DOHH2 (cell line): Measurements from ENCODE around the gene ZBED3.

Experiments
- H3F3A ChIP-seq: fragments of 200-600 bp; sonication (generic), shearing (Covaris generic); 2 replicates; pipeline ENCODE4 v1.6.0; 2016; ENCODE audit warnings: antibody characterized with exemption, mild to moderate bottlenecking; ENCODE audit not compliant: control insufficient read depth, insufficient read depth
- H3K27ac ChIP-seq: fragments of 200-600 bp; sonication (generic); 2 replicates; pipeline ENCODE4 v1.5.1; 2014; ENCODE audit warnings: low read depth, mild to moderate bottlenecking, low read length, moderate library complexity
- H3K27me3 ChIP-seq: fragments of 200-600 bp; sonication (generic); 2 replicates; pipeline ENCODE4 v1.6.1; 2014; ENCODE audit warnings: mild to moderate bottlenecking, low read length, mixed read lengths; ENCODE audit not compliant: control insufficient read depth
- H3K36me3 ChIP-seq: fragments of 200-600 bp; sonication (generic); 2 replicates; pipeline ENCODE4 v1.6.1; 2014; ENCODE audit warnings: mild to moderate bottlenecking, low read length, moderate library complexity, mixed read lengths; ENCODE audit not compliant: control insufficient read depth
- H3K4me1 ChIP-seq: fragments of 200-600 bp; sonication (generic); 2 replicates; pipeline ENCODE4 v1.6.1; 2014; ENCODE audit warnings: mild to moderate bottlenecking, low read length, mixed read lengths; ENCODE audit not compliant: control insufficient read depth
- H3K4me2 ChIP-seq: fragments of 200-600 bp; sonication (generic); 2 replicates; pipeline ENCODE4 v1.6.0; 2014; ENCODE audit warnings: mild to moderate bottlenecking, low read length, moderate library complexity
- H3K4me3 ChIP-seq: fragments of 200-600 bp; sonication (generic); 2 replicates; pipeline ENCODE4 v1.5.1; 2014; ENCODE audit warnings: mild to moderate bottlenecking, low read length, mixed read lengths
- H3K79me2 ChIP-seq: fragments of 200-600 bp; sonication (generic); 2 replicates; pipeline ENCODE4 v1.6.1; 2014; ENCODE audit warnings: mild to moderate bottlenecking, low read length, mixed read lengths; ENCODE audit not compliant: control insufficient read depth
- H3K9me2 ChIP-seq: fragments of 200-600 bp; sonication (generic); replicated peaks from 2 replicates; pipeline ENCODE4 v1.6.1; 2014; ENCODE audit warnings: mild to moderate bottlenecking, low read length, mixed read lengths; ENCODE audit not compliant: control insufficient read depth
- H3K9me3 ChIP-seq: fragments of 200-600 bp; sonication (generic); 2 replicates; pipeline ENCODE4 v1.6.1; 2014; ENCODE audit warnings: antibody characterized with exemption, low read length, mixed read lengths; ENCODE audit not compliant: control insufficient read depth, insufficient read depth
- H4K20me1 ChIP-seq: fragments of 200-600 bp; sonication (generic); 2 replicates; pipeline ENCODE4 v1.6.0; 2014; ENCODE audit warnings: low read depth, mild to moderate bottlenecking, antibody characterized with exemption, low read length, moderate library complexity; ENCODE audit not compliant: control insufficient read depth, insufficient read depth
- EZH2phosphoT487 ChIP-seq: fragments of 200-600 bp; sonication (generic); IDR thresholded peaks from 2 replicates; pipeline ENCODE4 v1.6.1; 2017; ENCODE audit warnings: borderline replicate concordance, mild to moderate bottlenecking, antibody characterized with exemption, low read length, moderate library complexity, mixed read lengths
- TF ChIP-seq, protein P1 (sequence below): fragments of 200-600 bp; sonication (generic); IDR thresholded peaks from one replicate; pipeline ENCODE4 v1.5.1; 2014; ENCODE audit warnings: antibody characterized with exemption, mild to moderate bottlenecking, low read depth, low read length; ENCODE audit not compliant: poor library complexity, severe bottlenecking

ZBED3 gene

DNA sequence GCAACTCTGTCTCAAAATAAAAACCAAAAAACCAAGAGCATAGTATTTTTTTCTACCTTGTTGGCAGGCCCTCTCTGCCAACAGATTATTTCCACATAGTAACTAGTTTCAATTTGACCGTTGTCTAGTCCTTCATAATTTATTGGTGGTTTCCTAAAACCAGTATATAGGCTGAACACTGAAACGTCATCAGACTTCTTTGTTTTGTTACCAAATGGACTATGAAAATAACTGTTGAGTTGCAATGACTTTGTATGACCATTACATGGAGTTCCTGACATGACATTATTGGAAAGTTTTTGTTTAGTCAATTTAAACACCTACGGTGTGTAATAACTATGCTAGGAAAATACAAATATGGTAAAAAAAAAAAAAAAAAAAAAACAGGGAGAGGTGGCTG is 55.2 kb downstream of the ZBED3 start:
- Histone ChIP-seq H3K4me1 (peaks cover 25% of the 10 kb centered on the region), H3K9me2 (no peaks in the 10 kb centered on the region), H3K79me2 (peaks cover 48% of the 10 kb centered on the region), H3K27me3 (no peaks in the 10 kb centered on the region), H3K9me3 (peaks cover 24% of the 10 kb centered on the region), H4K20me1 (peaks cover 4% of the 10 kb centered on the region; the same call in 1 of the 2 replicates), H3K4me3 (peak overlapping the region; percentile 99), H3K27ac (no peak overlapping the region), H3K4me2 (peak overlapping the region; percentile 74), H3F3A (0 out of 2 replicates have a peak, but pooled peaks cover 6% of the 10 kb centered on the region), H3K36me3 (peaks cover 64% of the 10 kb centered on the region)
- no peak for TF ChIP-seq EZH2phosphoT487
- TF ChIP-seq, protein P1, sequence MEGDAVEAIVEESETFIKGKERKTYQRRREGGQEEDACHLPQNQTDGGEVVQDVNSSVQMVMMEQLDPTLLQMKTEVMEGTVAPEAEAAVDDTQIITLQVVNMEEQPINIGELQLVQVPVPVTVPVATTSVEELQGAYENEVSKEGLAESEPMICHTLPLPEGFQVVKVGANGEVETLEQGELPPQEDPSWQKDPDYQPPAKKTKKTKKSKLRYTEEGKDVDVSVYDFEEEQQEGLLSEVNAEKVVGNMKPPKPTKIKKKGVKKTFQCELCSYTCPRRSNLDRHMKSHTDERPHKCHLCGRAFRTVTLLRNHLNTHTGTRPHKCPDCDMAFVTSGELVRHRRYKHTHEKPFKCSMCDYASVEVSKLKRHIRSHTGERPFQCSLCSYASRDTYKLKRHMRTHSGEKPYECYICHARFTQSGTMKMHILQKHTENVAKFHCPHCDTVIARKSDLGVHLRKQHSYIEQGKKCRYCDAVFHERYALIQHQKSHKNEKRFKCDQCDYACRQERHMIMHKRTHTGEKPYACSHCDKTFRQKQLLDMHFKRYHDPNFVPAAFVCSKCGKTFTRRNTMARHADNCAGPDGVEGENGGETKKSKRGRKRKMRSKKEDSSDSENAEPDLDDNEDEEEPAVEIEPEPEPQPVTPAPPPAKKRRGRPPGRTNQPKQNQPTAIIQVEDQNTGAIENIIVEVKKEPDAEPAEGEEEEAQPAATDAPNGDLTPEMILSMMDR, result no peak

DNA sequence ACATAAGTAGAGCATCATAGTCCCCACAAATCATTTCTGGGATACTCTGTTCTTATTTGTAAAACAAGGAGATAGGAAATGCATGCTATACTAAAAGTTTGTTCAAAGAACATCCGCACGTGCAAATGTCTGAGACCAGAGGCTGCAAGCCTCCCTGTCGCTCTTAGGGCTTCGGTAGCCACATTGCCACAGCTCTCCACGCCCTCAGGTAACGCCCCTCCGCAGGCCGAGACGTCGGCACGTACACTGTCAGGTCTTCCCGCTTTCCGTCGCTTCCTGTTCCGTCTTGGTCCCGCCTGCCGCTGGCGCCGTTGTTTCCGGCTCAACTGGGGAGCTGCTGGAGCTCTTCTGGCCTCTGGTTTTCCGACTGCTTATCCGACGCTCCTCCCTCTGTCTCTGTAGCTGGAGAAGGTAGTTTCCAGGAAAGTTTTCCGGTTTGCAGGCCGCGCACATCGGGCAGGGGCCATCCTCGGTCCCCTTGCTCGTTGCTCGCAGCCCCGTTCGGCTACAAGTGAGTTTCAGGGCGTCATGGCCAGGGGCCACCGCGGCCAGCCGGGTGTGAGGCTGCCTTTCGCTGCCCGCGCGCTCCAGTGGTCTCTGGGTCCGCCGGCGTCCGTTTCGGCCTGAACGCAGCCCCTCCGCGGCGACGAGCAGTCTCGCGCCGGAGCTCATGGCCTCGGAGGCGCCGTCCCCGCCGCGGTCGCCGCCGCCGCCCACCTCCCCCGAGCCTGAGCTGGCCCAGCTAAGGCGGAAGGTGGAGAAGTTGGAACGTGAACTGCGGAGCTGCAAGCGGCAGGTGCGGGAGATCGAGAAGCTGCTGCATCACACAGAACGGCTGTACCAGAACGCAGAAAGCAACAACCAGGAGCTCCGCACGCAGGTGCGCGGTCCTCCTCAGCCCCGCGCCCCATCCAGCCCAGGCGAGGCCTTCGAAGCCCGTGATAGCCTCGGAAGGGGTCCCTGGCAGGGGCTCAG is 56.7 kb downstream of the ZBED3 start, which contains the start of gene AGGF1:
AGGF1 (plus strand) TSS at position 308 of the 975 bp plus-strand sequence; CDS start at position 671, 363 bp downstream.
- Histone ChIP-seq H3K4me2 (peak within 1 kb of the TSS; percentile 74), H3K27me3 (no peaks in the 10 kb centered on the region), H3K9me3 (peaks cover 24% of the 10 kb centered on the region), H3K4me3 (peak within 1 kb of the TSS; percentile 99), H3K36me3 (peaks cover 49% of the 10 kb centered on the region), H3K4me1 (peaks cover 25% of the 10 kb centered on the region), H3K79me2 (peaks cover 48% of the 10 kb centered on the region), H3K27ac (peak within 1 kb of the TSS; percentile 74), H4K20me1 (peaks cover 4% of the 10 kb centered on the region; the same call in 1 of the 2 replicates), H3K9me2 (no peaks in the 10 kb centered on the region), H3F3A (0 out of 2 replicates have a peak, but pooled peaks cover 5% of the 10 kb centered on the region)
- TF ChIP-seq, protein P1, result no peak
- TF ChIP-seq EZH2phosphoT487, result no peak

DNA sequence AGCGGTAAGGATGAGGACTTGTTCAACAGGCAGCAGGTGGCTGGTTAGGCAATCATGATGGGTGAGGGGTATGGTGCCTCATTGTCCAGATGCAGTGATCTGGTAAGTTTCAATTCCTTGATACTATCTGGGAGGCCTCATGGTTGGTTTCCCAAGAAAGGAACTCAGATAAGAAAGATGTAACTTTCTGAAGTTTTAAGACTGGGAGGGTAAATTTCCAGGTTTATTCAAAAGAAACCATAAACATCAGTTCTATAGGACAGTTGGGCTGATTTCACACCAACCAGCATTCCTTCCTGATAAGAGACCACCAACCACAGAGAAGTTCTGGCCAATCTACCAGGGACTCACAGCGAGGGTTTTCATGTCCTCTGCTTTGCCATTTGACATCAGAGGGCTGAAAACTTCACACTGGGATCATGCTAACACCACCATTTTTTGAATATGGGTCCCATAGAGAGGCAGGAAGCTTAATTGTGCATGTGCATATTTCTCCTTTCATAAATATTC is 57.7 kb downstream of the ZBED3 start:
- peaks cover 44% of the 10 kb centered on the region for H3K79me2 ChIP-seq
- H3F3A ChIP-seq, result 0 out of 2 replicates have a peak, but pooled peaks cover 4% of the 10 kb centered on the region
- no peaks in the 10 kb centered on the region for H3K27me3 ChIP-seq
- peaks cover 40% of the 10 kb centered on the region for H3K36me3 ChIP-seq
- peak overlapping the region; percentile 74; the same call in 1 of the 2 replicates for H3K27ac ChIP-seq
- peaks cover 24% of the 10 kb centered on the region for H3K9me3 ChIP-seq
- TF ChIP-seq, protein P1, result no peak
- no peak for TF ChIP-seq EZH2phosphoT487
- peaks cover 25% of the 10 kb centered on the region for H3K4me1 ChIP-seq
- no peaks in the 10 kb centered on the region for H3K9me2 ChIP-seq
- peak overlapping the region; percentile 99 for H3K4me3 ChIP-seq
- peak overlapping the region; percentile 74 for H3K4me2 ChIP-seq
- H4K20me1 ChIP-seq, result peaks cover 4% of the 10 kb centered on the region; the same call in 1 of the 2 replicates
